ENCODE data around the gene CBL.
A peak's percentile ranks its signal among the peaks of the same experiment; 100 is the strongest.
"Not testable (repeated sequence)": the region's sequence is repeated elsewhere in the genome, so short reads cannot be mapped to it uniquely, and the experiment has no call there.

The CBL gene

DNA sequence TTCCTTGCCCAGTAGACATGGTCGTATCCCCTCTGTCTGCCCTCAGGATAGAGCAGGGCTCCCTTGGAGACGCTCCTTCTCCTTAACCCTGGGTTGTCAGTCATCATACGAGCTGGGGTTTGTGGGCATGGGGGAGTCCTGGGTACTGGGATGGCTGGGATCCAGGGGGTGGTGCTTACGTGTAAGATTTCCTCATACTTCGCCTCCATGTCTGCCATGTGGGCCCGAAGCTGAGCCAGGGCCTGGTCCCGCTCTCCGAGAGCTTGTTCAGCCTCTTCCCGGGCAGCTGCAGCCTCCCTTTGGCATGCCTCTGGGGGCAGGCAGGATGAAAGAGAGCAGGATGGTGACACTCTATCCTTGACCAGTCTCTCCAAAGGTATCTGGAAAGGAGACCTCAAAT is 15.6 kb upstream of the CBL start:
- no peak overlapping the region for H2AFZ ChIP-seq (ENCODE audit: low read depth, low read length)
- H3K4me1 ChIP-seq (ENCODE audit: insufficient read depth, low read length), result no peaks in the 10 kb centered on the region
- peaks cover 10% of the 10 kb centered on the region for H3K27me3 ChIP-seq (ENCODE audit: insufficient read depth, low read length)

DNA sequence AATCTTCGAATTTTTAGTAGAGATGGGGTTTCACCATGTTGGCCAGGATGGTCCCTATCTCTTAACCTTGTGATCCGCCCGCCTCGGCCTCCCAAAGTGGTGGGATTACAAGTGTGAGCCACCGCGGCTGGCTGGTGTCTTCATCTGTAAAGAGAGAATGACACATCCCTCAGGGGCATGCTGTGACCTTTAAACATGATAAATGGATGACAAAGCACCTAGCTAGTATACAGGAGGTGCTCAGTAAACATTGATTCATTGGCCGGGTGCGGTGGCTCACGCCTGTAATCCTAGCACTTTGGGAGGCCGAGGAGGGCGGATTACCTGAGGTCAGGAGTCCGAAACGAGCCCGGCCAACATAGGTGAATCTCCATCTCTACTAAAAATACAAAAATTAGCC is 14.9 kb upstream of the CBL start:
- peaks cover 10% of the 10 kb centered on the region for H3K27me3 ChIP-seq (ENCODE audit: insufficient read depth, low read length)
- not testable (repeated sequence) for H3K9me3 ChIP-seq (ENCODE audit: low read length); H3K36me3 ChIP-seq (ENCODE audit: insufficient read depth, low read length); H3K4me1 ChIP-seq (ENCODE audit: insufficient read depth, low read length); H2AFZ ChIP-seq (ENCODE audit: low read depth, low read length); H3K4me3 ChIP-seq (ENCODE audit: low read length)

More for the DNA sequence above, 15.6 kb upstream of the CBL start:
- Histone ChIP-seq H3K9me3 (ENCODE audit: low read length) (no peaks in the 10 kb centered on the region), H3K36me3 (ENCODE audit: insufficient read depth, low read length) (no peaks in the 10 kb centered on the region), H3K4me3 (ENCODE audit: low read length) (no peak overlapping the region)

DNA sequence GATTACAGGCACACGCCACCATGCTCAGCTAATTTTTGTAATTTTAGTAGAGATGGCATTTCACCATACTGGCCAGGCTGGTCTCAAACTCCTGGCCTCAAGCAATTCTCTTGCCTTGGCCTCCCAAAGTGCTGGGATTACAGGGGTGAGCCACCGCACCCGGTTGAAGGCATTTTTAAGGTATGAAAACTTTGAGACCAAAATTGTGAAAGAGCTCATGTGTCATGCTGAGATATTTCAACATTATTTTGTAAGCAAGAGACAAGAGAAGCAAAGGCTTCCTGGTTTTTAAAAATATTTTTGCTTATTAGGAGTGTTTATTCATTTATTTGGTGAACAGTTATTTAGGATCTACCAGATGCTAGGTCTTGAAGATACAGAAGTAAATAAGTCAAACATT is 14.0 kb upstream of the CBL start:
- Histone ChIP-seq H3K9me3 (ENCODE audit: low read length) (no peaks in the 10 kb centered on the region), H3K4me3 (ENCODE audit: low read length) (no peak overlapping the region), H3K27me3 (ENCODE audit: insufficient read depth, low read length) (peaks cover 10% of the 10 kb centered on the region), H3K4me1 (ENCODE audit: insufficient read depth, low read length) (no peaks in the 10 kb centered on the region), H2AFZ (ENCODE audit: low read depth, low read length) (no peak overlapping the region), H3K36me3 (ENCODE audit: insufficient read depth, low read length) (no peaks in the 10 kb centered on the region)

DNA sequence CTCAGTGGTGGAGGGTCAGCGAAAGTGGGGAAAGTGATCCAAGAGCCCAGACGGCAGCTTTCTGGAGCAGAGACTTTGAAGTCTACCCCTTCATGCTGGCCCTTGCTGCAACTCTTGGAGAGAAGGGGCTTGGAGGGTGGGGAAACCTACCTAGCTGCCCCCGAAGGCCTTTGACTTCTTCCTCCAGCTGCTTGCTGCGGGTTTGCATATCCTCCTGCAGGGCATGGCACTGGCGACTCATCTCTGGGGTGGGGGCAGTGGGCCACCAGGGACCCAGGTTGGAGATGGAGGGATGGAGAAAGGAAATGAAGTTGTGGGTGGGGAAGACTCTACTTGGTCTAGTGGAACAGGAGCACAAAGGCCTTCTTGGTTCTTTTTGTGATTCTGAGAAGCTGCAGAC is 13.1 kb upstream of the CBL start:
- Histone ChIP-seq H3K4me3 (ENCODE audit: low read length) (no peak overlapping the region), H3K27me3 (ENCODE audit: insufficient read depth, low read length) (peaks cover 10% of the 10 kb centered on the region), H3K4me1 (ENCODE audit: insufficient read depth, low read length) (no peaks in the 10 kb centered on the region), H3K36me3 (ENCODE audit: insufficient read depth, low read length) (no peaks in the 10 kb centered on the region), H2AFZ (ENCODE audit: low read depth, low read length) (no peak overlapping the region), H3K9me3 (ENCODE audit: low read length) (no peaks in the 10 kb centered on the region)

DNA sequence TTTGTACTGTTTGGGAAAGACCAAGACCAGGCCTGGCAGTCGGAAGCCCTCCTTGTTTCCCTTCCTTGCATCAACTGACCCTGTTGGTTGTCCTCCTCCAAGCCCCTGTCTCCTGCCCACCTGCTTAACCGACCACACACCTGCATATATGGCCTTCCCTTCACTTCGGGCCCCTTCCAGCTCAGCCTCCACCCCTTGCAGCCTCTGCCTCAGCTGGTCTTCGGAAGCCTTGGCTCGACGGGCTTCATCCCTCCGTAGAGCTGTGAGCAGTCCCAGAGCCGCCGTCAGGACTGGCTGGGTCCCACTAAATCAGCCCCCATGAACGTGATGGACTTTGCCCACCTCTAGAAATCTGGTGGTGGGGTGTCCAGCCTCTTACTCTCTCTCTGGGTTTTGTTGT is 12.5 kb upstream of the CBL start:
- Histone ChIP-seq H3K9me3 (ENCODE audit: low read length) (no peaks in the 10 kb centered on the region), H2AFZ (ENCODE audit: low read depth, low read length) (no peak overlapping the region), H3K27me3 (ENCODE audit: insufficient read depth, low read length) (peaks cover 10% of the 10 kb centered on the region), H3K4me1 (ENCODE audit: insufficient read depth, low read length) (no peaks in the 10 kb centered on the region), H3K4me3 (ENCODE audit: low read length) (no peak overlapping the region), H3K36me3 (ENCODE audit: insufficient read depth, low read length) (no peaks in the 10 kb centered on the region)

DNA sequence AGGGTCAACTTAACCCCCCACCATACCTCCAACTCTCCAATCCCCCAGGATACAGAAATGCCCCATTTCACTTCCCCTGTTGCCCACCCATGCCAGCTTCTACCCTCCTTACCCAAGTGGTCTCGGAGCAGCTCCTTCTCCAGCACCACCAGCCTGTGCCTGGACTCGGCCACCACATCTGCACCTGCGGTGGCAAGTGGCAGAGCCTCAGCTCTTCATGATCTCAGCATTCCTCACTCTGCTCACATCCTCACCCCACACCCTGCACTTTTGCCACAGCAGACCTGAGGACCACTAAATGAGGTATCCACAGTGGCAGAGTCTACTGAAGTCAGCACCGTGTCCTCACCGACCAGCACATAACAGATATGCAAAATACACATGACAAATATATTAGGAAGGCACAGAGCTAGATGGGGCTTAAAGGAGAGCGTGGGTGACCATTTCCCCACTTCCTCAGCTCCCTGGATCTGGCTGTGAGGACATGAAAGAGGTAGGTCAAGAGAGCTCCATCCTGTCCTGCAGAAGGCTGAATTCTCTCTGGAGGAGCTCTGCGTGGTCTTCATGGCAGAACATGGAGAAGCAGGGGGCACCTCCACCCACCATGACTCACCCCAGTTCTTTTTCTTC is 11.2 kb upstream of the CBL start:
- no peaks in the 10 kb centered on the region for H3K36me3 ChIP-seq (ENCODE audit: insufficient read depth, low read length)

DNA sequence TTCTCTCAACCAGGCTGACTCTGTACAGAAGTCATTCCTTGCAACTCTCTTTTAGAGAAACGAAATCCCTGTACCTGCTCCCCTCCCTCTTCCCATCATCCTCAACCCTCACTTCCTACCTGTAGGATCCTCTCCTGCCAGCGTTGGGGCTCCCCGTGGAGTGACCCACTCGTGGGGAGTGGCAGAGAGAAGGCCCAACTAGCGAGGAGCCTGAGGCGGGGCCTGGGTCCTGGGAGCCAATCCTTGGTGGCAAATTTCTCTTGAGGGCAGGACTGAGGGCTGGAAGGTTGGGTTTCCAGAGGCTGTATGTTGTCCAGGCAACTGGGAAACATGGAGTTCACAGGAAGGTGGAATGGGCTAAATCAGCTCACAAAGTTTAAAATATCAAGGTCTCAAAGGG is 10.5 kb upstream of the CBL start:
- Histone ChIP-seq H2AFZ (ENCODE audit: low read depth, low read length) (no peak overlapping the region), H3K4me1 (ENCODE audit: insufficient read depth, low read length) (no peaks in the 10 kb centered on the region), H3K36me3 (ENCODE audit: insufficient read depth, low read length) (no peaks in the 10 kb centered on the region), H3K27me3 (ENCODE audit: insufficient read depth, low read length) (peaks cover 8% of the 10 kb centered on the region), H3K4me3 (ENCODE audit: low read length) (no peak overlapping the region), H3K9me3 (ENCODE audit: low read length) (no peaks in the 10 kb centered on the region)

More for the DNA sequence above, 11.2 kb upstream of the CBL start:
- Histone ChIP-seq H3K9me3 (ENCODE audit: low read length) (no peaks in the 10 kb centered on the region), H3K4me3 (ENCODE audit: low read length) (no peak overlapping the region), H3K4me1 (ENCODE audit: insufficient read depth, low read length) (no peaks in the 10 kb centered on the region), H2AFZ (ENCODE audit: low read depth, low read length) (no peak overlapping the region), H3K27me3 (ENCODE audit: insufficient read depth, low read length) (peaks cover 10% of the 10 kb centered on the region)

DNA sequence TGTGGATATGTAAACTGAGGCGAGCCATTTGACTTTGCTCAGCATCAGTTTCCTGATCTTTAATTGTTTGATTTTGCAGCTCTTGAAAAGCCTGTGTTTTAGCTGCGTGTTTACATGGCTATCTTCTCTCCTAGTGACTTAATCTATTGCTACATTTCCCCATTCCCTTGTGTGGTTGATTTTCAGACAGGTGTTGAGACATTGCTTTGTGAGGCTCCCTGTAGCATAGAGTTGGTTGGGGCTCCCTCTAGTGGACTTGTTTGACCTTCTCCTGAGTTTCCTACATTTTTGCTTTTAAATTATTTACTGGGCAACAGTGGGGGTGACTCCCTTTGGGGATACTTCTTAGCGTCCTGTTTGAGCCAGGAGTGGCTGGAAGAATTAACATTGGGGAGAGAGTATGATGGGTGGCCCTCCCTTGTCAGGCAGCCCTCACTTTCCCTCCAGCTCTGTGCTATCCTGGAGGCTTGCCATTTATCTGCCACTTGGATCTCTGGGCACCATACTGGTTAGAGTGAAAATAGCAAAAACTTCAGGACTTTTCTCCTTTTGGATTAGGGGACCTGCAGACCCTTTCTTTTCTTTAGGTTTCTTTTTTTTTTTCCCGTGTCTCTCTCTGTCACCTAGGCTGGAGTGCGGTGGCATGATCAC is 9.2 kb upstream of the CBL start:
- no peaks in the 10 kb centered on the region for H3K9me3 ChIP-seq (ENCODE audit: low read length)
- H2AFZ ChIP-seq (ENCODE audit: low read depth, low read length), result no peak overlapping the region
- H3K36me3 ChIP-seq (ENCODE audit: insufficient read depth, low read length), result no peaks in the 10 kb centered on the region
- H3K4me1 ChIP-seq (ENCODE audit: insufficient read depth, low read length), result no peaks in the 10 kb centered on the region
- no peak overlapping the region for H3K4me3 ChIP-seq (ENCODE audit: low read length)
- peaks cover 8% of the 10 kb centered on the region for H3K27me3 ChIP-seq (ENCODE audit: insufficient read depth, low read length)

DNA sequence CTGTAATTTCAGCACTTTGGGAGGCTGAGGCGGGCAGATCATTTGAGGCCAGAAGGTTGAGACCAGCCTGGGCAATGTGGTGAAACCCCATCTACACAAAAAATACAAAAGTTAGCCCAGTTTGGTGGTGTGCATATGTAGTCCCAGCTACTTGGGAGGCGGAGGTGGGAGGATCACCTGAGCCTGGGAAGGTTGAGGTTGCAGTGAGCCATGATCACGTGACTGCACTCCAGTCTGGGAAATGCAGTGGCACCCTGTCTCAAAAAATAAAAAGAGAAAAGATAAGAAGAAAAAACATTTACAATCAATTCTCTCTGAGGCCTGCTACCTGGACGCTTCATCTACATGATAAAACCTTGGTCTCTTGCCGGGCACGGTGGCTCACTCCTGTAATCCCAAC is 7.2 kb upstream of the CBL start:
- peaks cover 6% of the 10 kb centered on the region for H3K27me3 ChIP-seq (ENCODE audit: insufficient read depth, low read length)
- H3K36me3 ChIP-seq (ENCODE audit: insufficient read depth, low read length), result no peaks in the 10 kb centered on the region
- H3K4me3 ChIP-seq (ENCODE audit: low read length), result no peak overlapping the region
- H2AFZ ChIP-seq (ENCODE audit: low read depth, low read length), result no peak overlapping the region
- no peaks in the 10 kb centered on the region for H3K4me1 ChIP-seq (ENCODE audit: insufficient read depth, low read length)
- no peaks in the 10 kb centered on the region for H3K9me3 ChIP-seq (ENCODE audit: low read length)

DNA sequence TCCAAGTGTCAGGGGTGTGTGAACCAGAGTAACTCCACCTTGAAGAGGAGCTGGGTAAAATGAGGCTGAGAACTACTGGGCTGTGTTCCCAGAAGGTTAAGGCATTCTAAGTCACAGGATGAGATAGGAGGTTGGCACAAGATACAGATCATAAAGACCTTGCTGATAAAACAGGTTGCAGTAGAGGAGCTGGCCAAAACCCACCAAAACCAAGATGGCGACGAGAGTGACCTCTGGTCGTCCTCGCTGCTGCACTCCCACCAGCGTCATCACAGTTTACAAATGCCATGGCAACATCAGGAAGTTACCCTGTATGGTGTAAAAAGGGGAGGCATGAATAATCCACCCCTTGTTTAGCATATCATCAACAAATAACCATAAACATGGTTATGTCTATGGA is 4.9 kb upstream of the CBL start:
- H3K27me3 ChIP-seq (ENCODE audit: insufficient read depth, low read length); H3K36me3 ChIP-seq (ENCODE audit: insufficient read depth, low read length); H2AFZ ChIP-seq (ENCODE audit: low read depth, low read length); H3K9me3 ChIP-seq (ENCODE audit: low read length); H3K4me3 ChIP-seq (ENCODE audit: low read length); H3K4me1 ChIP-seq (ENCODE audit: insufficient read depth, low read length): not testable (repeated sequence)

DNA sequence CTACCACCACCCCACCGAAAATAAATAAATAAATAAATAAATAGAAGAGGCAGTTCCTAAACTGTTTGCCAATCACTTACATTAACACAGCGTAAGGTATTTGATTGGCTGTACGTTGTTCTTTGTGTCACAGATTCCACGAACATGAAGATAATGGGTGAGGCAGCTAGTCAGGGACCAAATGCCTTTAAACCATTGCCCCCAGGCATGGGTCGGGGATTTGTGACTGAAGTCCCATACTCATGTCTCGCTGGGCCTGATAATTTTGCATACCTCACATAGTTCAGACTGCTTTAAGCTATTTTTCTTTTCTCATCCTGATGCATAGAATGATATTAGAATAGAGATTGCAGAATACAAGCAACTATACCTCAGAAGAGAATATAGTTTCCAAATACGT is 3.6 kb upstream of the CBL start:
- no peaks in the 10 kb centered on the region for H3K27me3 ChIP-seq (ENCODE audit: insufficient read depth, low read length)
- H3K36me3 ChIP-seq (ENCODE audit: insufficient read depth, low read length), result no peaks in the 10 kb centered on the region
- H3K4me1 ChIP-seq (ENCODE audit: insufficient read depth, low read length), result peaks cover 12% of the 10 kb centered on the region
- no peaks in the 10 kb centered on the region for H3K9me3 ChIP-seq (ENCODE audit: low read length)
- H2AFZ ChIP-seq (ENCODE audit: low read depth, low read length), result no peak overlapping the region
- no peak overlapping the region for H3K4me3 ChIP-seq (ENCODE audit: low read length)

DNA sequence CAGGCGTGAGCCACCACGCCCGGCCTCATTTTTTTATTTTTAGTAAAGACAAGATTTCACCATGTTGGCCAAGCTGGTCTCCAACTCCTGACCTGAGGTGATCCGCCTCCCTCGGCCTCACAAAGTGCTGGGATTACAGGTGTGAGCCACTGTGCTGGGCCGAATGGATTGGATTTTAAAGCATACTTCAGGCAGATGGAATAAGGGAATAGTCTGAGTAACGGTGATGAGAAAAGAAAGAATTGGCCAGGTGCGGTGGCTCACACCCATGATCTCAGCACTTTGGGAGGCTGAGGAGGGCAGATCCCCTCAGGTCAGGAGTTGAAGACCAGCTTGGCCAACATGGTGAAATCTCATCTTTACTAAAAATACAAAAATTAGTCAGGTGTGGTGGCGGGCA is 2.1 kb upstream of the CBL start:
- Histone ChIP-seq H3K4me3 (ENCODE audit: low read length) (no peak overlapping the region), H3K36me3 (ENCODE audit: insufficient read depth, low read length) (no peaks in the 10 kb centered on the region), H3K4me1 (ENCODE audit: insufficient read depth, low read length) (peaks cover 15% of the 10 kb centered on the region), H3K27me3 (ENCODE audit: insufficient read depth, low read length) (no peaks in the 10 kb centered on the region), H3K9me3 (ENCODE audit: low read length) (no peaks in the 10 kb centered on the region), H2AFZ (ENCODE audit: low read depth, low read length) (no peak overlapping the region)

DNA sequence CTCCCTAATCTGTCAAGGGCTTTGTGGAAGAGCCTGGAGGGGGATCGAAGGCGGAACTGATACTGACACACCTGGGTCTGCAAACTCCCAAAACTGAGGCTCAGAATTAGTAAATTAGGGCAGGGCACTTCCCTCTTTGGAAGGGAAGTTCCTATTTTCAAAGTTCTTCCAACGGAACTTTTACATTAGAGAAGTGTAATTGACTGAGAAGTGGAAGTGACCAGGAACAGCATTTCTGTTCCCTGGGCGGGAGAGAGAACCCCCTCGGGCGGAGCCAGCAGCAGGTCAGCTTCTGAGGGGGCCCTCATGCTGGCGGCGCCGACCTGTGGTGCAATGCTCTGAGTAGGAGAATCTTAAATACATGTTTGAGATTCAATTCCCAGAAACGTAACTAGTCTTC is 1.1 kb upstream of the CBL start:
- no peak overlapping the region for H3K4me3 ChIP-seq (ENCODE audit: low read length)

More for the DNA sequence above, 1.1 kb upstream of the CBL start:
- Histone ChIP-seq H3K27me3 (ENCODE audit: insufficient read depth, low read length) (no peaks in the 10 kb centered on the region), H3K4me1 (ENCODE audit: insufficient read depth, low read length) (peaks cover 15% of the 10 kb centered on the region), H3K9me3 (ENCODE audit: low read length) (no peaks in the 10 kb centered on the region), H3K36me3 (ENCODE audit: insufficient read depth, low read length) (no peaks in the 10 kb centered on the region), H2AFZ (ENCODE audit: low read depth, low read length) (peak overlapping the region; percentile 99)
